C4-2B (cell line): ENCODE measurements around the gene DERL3.

Source experiments
- CTCF ChIP-seq: fragments of 450-650 bp; conservative IDR thresholded peaks from 2 replicates; pipeline ENCODE4 v1.5.1; 2017; ENCODE audit warnings: mild to moderate bottlenecking
- ZFX ChIP-seq: fragments of 450-650 bp; IDR thresholded peaks from 2 replicates; pipeline ENCODE4 v1.6.1; 2017

DNA sequence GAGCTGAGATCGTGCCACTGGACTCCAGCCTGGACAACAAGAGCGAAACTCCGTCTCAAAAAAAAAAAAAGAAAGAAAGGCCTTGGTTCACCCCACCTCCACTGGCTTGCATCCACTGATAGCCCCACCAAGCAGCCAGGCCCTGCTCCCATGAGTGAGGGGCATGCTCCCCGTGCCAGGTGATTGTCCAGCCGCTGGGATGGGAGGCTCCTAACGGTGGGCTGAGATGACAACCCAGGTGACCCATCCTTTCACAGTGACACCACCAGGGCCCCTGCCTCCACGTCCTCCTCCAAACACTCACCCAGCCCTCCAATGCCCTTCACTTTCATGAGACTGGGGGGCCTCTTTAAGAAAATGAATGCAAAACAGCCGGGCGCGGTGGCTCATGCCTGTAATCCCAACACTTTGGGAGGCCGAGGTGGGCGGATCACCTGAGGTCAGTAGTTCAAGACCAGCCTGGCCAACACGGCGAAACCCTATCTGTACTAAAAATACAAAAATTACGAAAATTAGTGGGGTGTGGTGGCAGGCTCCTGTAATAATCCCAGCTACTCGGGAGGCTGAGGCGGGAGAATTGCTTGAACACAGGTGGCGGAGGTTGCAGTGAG is 8.6 kb upstream of the DERL3 start:
- TF ChIP-seq CTCF, result no peak
- TF ChIP-seq ZFX, result no peak
